CD4-positive, alpha-beta T cell (primary cell): ENCODE measurements around the gene RASA2. TPM values are rescaled to one million over a fixed set of nuclear protein-coding genes. Genes with fewer than 3 reads are reported as not detected.

Experiments used
- ATAC-seq: fragments of 200-7000 bp; cut with Tn5 transposase; one replicate; pipeline ENCODE4 v1.10.0; 2022; ENCODE audit warnings: mild to moderate bottlenecking; ENCODE audit not compliant: poor library complexity
- CTCF ChIA-PET: fragments of 350-600 bp; sonication (Branson Sonifier 250); formaldehyde crosslinking; loops from one replicate; lab custom pipeline; 2021; ENCODE audit warnings: antibody characterized with exemption, inconsistent platforms; lab: Charles Lee
- POLR2A ChIA-PET: fragments of 350-600 bp; sonication (Branson Sonifier 250); formaldehyde crosslinking; loops from one replicate; lab custom pipeline; 2021; ENCODE audit warnings: antibody characterized with exemption, inconsistent platforms; lab: Charles Lee
- DNase-seq, 14 experiments: peaks; one replicate each; pipeline ENCODE4 v3.0.0-alpha.2; 2013 to 2020; ENCODE audit warnings: mixed read lengths in 2 of 14
- H3K27ac ChIP-seq, 2 donors: one replicate each; pipeline versions ENCODE4 v1.5.1 to v1.7.0; 2013; ENCODE audit warnings: low read length in 2 of 2, low read depth in 1 of 2, mild to moderate bottlenecking in 1 of 2
- H3K27me3 ChIP-seq, 2 experiments: 1 replicate in 1 of 2; 2 replicates in 1 of 2; pipeline versions ENCODE4 v1.6.1 to v1.7.0; 2013; ENCODE audit warnings: low read length in 2 of 2, control low read depth in 1 of 2, mild to moderate bottlenecking in 1 of 2, moderate library complexity in 1 of 2; ENCODE audit not compliant: insufficient read depth in 2 of 2, control insufficient read depth in 1 of 2
- H3K36me3 ChIP-seq: one replicate; pipeline ENCODE4 v1.6.1; 2013; ENCODE audit warnings: low read length, control low read depth; ENCODE audit not compliant: insufficient read depth
- H3K4me1 ChIP-seq: one replicate; pipeline ENCODE4 v1.6.1; 2013; ENCODE audit warnings: low read length, control low read depth; ENCODE audit not compliant: insufficient read depth
- H3K4me3 ChIP-seq: one replicate; pipeline ENCODE4 v1.5.1; 2013; ENCODE audit warnings: mild to moderate bottlenecking, low read length, moderate library complexity
- H3K9me3 ChIP-seq, 2 experiments: 1 replicate in 1 of 2; 2 replicates in 1 of 2; pipeline versions ENCODE4 v1.6.1 to v1.7.0; 2013; ENCODE audit warnings: low read length in 2 of 2, mild to moderate bottlenecking in 2 of 2, control low read depth in 1 of 2, moderate library complexity in 1 of 2; ENCODE audit not compliant: control insufficient read depth in 1 of 2, insufficient read depth in 1 of 2
- H3K27ac Mint-ChIP-seq: one replicate; pipeline ENCODE4 v1.8.0; 2020; ENCODE audit warnings: mixed read lengths
- H3K27me3 Mint-ChIP-seq: one replicate; pipeline ENCODE4 v1.8.0; 2021; ENCODE audit warnings: mixed read lengths
- H3K36me3 Mint-ChIP-seq: one replicate; pipeline ENCODE4 v1.8.0; 2021; ENCODE audit warnings: low read depth, mixed read lengths
- H3K4me1 Mint-ChIP-seq: one replicate; pipeline ENCODE4 v1.8.0; 2021; ENCODE audit warnings: low read depth, mixed read lengths
- H3K4me3 Mint-ChIP-seq: one replicate; pipeline ENCODE4 v1.8.0; 2020; ENCODE audit warnings: mild to moderate bottlenecking, mixed read lengths
- H3K9me3 Mint-ChIP-seq: one replicate; pipeline ENCODE4 v1.8.0; 2020; ENCODE audit warnings: mixed read lengths
- intact Hi-C, 2 experiments: fragments of 100-400 bp; cut with DNase I in 1 of 2; cut with micrococcal nuclease in 1 of 2; formaldehyde crosslinking; loops; one replicate each; pipeline versions ENCODE4 v1.15.1 to v1.9.0; 2023 to 2025; cut with DNase I, micrococcal nuclease
- total RNA-seq, 174 experiments: library from RNA in 2 of 174; stranded (reverse) in 2 of 174; gene quantifications; one replicate each; pipeline ENCODE4 v1.2.3 and lab custom pipeline; 2021 to 2026
- TF ChIP-seq, protein P1 (sequence below): fragments of 200-600 bp; IDR thresholded peaks from one replicate; pipeline ENCODE4 v1.8.0; 2022; ENCODE audit warnings: antibody characterized with exemption, mild to moderate bottlenecking

The RASA2 gene
- total RNA-seq, 2 experiments from 2014 or later = 96.1 to 96.4 TPM

DNA sequence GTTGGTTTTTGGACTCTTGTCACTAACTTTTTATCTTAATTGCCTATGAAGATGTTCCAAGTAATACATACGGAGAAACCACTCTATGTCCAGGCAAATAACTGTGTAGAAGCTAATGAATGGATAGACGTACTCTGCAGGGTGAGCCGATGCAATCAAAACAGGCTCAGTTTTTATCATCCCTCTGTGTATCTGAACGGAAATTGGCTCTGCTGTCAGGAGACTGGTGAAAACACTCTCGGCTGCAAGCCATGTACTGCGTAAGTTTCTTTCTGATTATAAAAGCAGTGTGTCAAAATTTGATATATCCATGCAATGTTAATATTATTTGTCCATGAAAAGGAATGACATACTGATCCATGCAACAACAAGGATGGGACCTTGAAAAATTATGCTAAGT is 121.6 kb downstream of the RASA2 start:
- intact Hi-C loops = no loop called here
- Histone ChIP-seq H3K4me3 (no peak overlapping the region), H3K9me3 (no peaks in the 10 kb centered on the region), H3K27ac (no peak overlapping the region), H3K36me3 (peaks cover 68% of the 10 kb centered on the region), H3K27me3 (no peaks in the 10 kb centered on the region), H3K4me1 (no peaks in the 10 kb centered on the region)
- no peaks in the 10 kb centered on the region for H3K27me3 Mint-ChIP-seq
- no peak overlapping the region for H3K4me3 Mint-ChIP-seq
- DNase-seq (no peak), ATAC-seq (no peak)
- H3K27ac Mint-ChIP-seq = no peak overlapping the region
- ChIA-PET CTCF (no interaction called here), POLR2A (no interaction called here)
- peaks cover 8% of the 10 kb centered on the region for H3K4me1 Mint-ChIP-seq
- TF ChIP-seq, protein P1, sequence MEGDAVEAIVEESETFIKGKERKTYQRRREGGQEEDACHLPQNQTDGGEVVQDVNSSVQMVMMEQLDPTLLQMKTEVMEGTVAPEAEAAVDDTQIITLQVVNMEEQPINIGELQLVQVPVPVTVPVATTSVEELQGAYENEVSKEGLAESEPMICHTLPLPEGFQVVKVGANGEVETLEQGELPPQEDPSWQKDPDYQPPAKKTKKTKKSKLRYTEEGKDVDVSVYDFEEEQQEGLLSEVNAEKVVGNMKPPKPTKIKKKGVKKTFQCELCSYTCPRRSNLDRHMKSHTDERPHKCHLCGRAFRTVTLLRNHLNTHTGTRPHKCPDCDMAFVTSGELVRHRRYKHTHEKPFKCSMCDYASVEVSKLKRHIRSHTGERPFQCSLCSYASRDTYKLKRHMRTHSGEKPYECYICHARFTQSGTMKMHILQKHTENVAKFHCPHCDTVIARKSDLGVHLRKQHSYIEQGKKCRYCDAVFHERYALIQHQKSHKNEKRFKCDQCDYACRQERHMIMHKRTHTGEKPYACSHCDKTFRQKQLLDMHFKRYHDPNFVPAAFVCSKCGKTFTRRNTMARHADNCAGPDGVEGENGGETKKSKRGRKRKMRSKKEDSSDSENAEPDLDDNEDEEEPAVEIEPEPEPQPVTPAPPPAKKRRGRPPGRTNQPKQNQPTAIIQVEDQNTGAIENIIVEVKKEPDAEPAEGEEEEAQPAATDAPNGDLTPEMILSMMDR = no peak
- no peaks in the 10 kb centered on the region for H3K9me3 Mint-ChIP-seq
- H3K36me3 Mint-ChIP-seq = peaks cover 93% of the 10 kb centered on the region

- Histone ChIP-seq H3K4me3 (no peak overlapping the region), H3K36me3 (peaks cover 68% of the 10 kb centered on the region), H3K9me3 (no peaks in the 10 kb centered on the region), H3K27ac (no peak overlapping the region), H3K4me1 (no peaks in the 10 kb centered on the region), H3K27me3 (no peaks in the 10 kb centered on the region)
- H3K4me1 Mint-ChIP-seq = peaks cover 5% of the 10 kb centered on the region
- no peak overlapping the region for H3K4me3 Mint-ChIP-seq
- H3K27me3 Mint-ChIP-seq = no peaks in the 10 kb centered on the region
- ATAC-seq (no peak), DNase-seq (no peak)
- no peak overlapping the region for H3K27ac Mint-ChIP-seq
- ChIA-PET CTCF (interaction anchor here (1.4 kb wide), 1 partner anchor 34 kb away, joined by 3 read pairs; no protein-coding TSS in a partner anchor), POLR2A (interaction anchor here (0.9 to 1.0 kb wide), 2 partner anchors 9 to 11 kb away, joined by 3 read pairs; no protein-coding TSS in a partner anchor)
- TF ChIP-seq, protein P1 = no peak
- intact Hi-C loops = no loop called here
- H3K9me3 Mint-ChIP-seq = no peaks in the 10 kb centered on the region
- peaks cover 88% of the 10 kb centered on the region for H3K36me3 Mint-ChIP-seq
These were observed 124.1 kb downstream of the RASA2 start for GRCh38 chr3:141610939-141611338.

DNA sequence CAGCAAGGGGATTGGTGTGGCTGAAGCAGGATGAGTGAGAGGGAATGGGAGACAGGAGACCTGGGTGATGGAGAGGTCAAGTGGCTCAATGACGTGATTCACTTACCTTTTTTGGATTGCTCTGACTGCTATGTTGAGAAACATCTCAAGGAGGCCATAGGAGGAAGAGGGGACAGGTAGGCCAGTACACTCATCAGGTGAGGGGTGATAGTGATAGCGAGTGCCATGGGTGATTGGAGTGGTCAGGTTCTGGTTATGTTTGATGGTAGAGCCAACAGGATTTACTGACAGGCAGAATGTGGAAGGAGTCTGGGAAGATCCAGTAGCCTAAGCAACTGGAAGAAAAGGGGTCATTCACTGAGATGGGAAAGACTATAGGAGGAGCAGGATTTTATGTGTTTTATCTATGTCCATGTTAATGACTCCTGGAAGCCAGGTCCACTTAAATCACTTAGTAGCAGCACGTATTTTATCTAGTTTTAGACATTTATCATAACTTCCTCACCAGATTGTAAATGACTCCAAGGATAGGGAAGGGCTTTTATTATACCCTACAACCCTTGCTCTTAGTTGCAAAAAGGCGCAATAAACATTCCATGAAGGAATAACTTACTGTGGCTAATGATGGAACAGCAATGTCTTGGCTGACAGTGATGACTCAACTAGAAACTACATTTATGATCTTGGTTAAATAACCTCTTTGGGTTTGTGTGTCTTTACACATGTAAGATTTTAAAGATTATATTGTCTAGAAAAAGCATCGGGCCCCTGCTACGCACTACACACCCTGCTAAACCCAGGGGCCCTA is 131.5 kb downstream of the RASA2 start:
- Mint-ChIP-seq H3K36me3 (peaks cover 35% of the 10 kb centered on the region), H3K4me1 (no peaks in the 10 kb centered on the region), H3K9me3 (no peaks in the 10 kb centered on the region), H3K4me3 (no peak overlapping the region), H3K27me3 (no peaks in the 10 kb centered on the region), H3K27ac (peak overlapping the region; percentile 13)
- no peak overlapping the region for H3K4me3 ChIP-seq
- ChIA-PET CTCF (no interaction called here), POLR2A (no interaction called here)
- TF ChIP-seq, protein P1 = no peak
- DNase-seq (no peak), ATAC-seq (no peak)
- H3K27ac ChIP-seq = no peak overlapping the region
- no peaks in the 10 kb centered on the region for H3K4me1 ChIP-seq
- H3K27me3 ChIP-seq = no peaks in the 10 kb centered on the region
- no peaks in the 10 kb centered on the region for H3K9me3 ChIP-seq
- H3K36me3 ChIP-seq = peaks cover 12% of the 10 kb centered on the region
- intact Hi-C loops = loop anchor here in 1 of 2 experiments (5.0 kb wide), 1 partner anchor 36 kb away; no protein-coding TSS in a partner anchor
